GM19452 (cell line): ENCODE results near the gene IMPG1.

Experiments
- ATAC-seq: cut with Tn5 transposase; IDR thresholded peaks from one replicate; pipeline ENCODE4 v1.9.1; 2021; ENCODE audit not compliant: unreplicated experiment

IMPG1 gene

GRCh38 chr6:76072562-76072961, at the start of gene IMPG1:
Gene IMPG1, minus strand, starts transcription at chr6:76072662. Its CDS starts 174 bp downstream, at chr6:76072488.
- ATAC-seq, result no peak

- no peak for ATAC-seq
These were observed 47.8 kb upstream of the IMPG1 start for GRCh38 chr6:76120302-76120701.

GRCh38 chr6:76073281-76073680, 819 bp upstream of the IMPG1 start:
- no peak for ATAC-seq

- no peak for ATAC-seq
These were observed 15.0 kb downstream of the IMPG1 start for GRCh38 chr6:76057469-76057868.

- no peak for ATAC-seq
These were observed 20.1 kb downstream of the IMPG1 start for GRCh38 chr6:76052314-76052713.

- ATAC-seq, result no peak
These were observed 28.8 kb downstream of the IMPG1 start for GRCh38 chr6:76043690-76044089.

- ATAC-seq, result no peak
These were observed 36.7 kb downstream of the IMPG1 start for GRCh38 chr6:76035713-76036112.

- ATAC-seq, result no peak
These were observed 46.4 kb downstream of the IMPG1 start for GRCh38 chr6:76026101-76026500.

- ATAC-seq, result no peak
These were observed 57.6 kb downstream of the IMPG1 start for GRCh38 chr6:76014626-76015530.

- no peak for ATAC-seq
These were observed 68.3 kb downstream of the IMPG1 start for GRCh38 chr6:76004202-76004601.

GRCh38 chr6:76003686-76004085, 68.8 kb downstream of the IMPG1 start:
- ATAC-seq, result no peak

GRCh38 chr6:76003113-76003512, 69.3 kb downstream of the IMPG1 start:
- ATAC-seq, result no peak

- ATAC-seq, result no peak
These were observed 71.8 kb downstream of the IMPG1 start for GRCh38 chr6:76000629-76001028.

GRCh38 chr6:75997696-75998095, 74.8 kb downstream of the IMPG1 start:
- no peak for ATAC-seq

GRCh38 chr6:75993236-75994162, 79.0 kb downstream of the IMPG1 start:
- ATAC-seq, result no peak

GRCh38 chr6:75991941-75992340, 80.5 kb downstream of the IMPG1 start:
- no peak for ATAC-seq

GRCh38 chr6:75986935-75987334, 85.5 kb downstream of the IMPG1 start:
- no peak for ATAC-seq

GRCh38 chr6:75975904-75976303, 96.6 kb downstream of the IMPG1 start:
- ATAC-seq, result no peak

- ATAC-seq, result no peak
These were observed 102.4 kb downstream of the IMPG1 start for GRCh38 chr6:75970093-75970492.

GRCh38 chr6:75968143-75968542, 104.3 kb downstream of the IMPG1 start:
- ATAC-seq, result no peak

GRCh38 chr6:75963569-75963968, 108.9 kb downstream of the IMPG1 start:
- no peak for ATAC-seq

GRCh38 chr6:75952128-75952527, 120.3 kb downstream of the IMPG1 start:
- no peak for ATAC-seq
